GM19463 (cell line): ENCODE results near the gene WDR89.
A peak's percentile ranks its signal among the peaks of the same experiment; 100 is the strongest.
"Not testable (repeated sequence)": the region's sequence is repeated elsewhere in the genome, so short reads cannot be mapped to it uniquely, and the experiment has no call there.

Experiments
- ATAC-seq: cut with Tn5 transposase; IDR thresholded peaks from one replicate; pipeline ENCODE4 v1.9.1; 2021; ENCODE audit warnings: mild to moderate bottlenecking, moderate library complexity; ENCODE audit not compliant: unreplicated experiment

WDR89 gene

GRCh38 chr14:63654346-63654745 lies 12.7 kb upstream of the WDR89 start:
- no peak for ATAC-seq

DNA sequence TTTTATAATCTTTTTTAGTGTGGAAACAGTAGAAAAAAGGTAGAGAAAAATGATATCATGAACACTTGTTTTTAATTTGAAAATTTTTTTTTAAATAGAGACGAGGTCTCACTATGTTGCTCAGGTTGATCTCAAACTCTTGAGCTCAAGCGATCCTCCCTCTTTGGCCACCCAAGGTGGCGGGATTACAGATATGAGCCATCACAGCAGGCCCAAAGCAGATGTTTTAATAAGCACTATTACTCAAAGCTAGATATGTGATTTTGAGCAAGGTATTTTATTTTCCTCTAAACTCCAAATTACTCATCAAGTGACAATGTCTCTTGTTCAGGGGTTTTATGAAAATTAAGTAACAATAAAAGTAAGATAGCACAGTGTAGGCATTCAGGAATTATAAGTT lies 10.7 kb upstream of the WDR89 start:
- ATAC-seq = no peak

GRCh38 chr14:63650256-63650952 lies 8.7 kb upstream of the WDR89 start:
- ATAC-seq = peak; percentile 76

DNA sequence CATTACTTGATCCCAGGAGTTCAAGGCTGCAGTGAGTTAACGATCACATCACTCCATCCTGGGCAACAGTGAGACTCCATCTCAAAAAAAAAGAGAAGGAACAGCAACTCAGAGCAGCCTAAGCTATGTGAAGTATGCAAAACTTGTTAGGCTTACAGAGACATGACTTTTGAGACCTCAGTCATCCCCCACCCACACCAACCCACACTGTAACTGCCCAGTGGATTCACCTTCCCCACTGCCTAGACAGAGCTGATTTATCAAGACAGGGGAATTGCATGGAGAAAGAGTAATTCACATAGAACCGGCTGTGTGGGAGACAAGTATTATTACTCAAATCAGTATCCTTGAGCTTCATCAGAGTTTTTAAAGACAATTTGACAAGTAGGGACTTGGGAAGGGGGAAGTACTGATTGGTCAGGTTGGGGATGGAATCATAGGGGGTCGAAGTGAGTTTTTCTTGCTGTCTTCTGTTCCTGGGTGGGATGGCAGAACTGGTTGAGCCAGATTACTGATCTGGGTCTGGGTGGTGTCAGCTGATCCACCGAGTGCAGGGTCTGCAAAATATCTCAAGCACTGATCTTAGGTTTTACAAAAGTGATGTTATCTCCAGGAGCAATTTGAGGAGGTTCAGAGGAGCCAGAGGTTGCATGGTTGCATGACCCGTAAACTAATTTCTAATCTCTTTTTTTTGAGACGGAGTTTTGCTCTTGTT lies 6.2 kb upstream of the WDR89 start:
- ATAC-seq = no peak

DNA sequence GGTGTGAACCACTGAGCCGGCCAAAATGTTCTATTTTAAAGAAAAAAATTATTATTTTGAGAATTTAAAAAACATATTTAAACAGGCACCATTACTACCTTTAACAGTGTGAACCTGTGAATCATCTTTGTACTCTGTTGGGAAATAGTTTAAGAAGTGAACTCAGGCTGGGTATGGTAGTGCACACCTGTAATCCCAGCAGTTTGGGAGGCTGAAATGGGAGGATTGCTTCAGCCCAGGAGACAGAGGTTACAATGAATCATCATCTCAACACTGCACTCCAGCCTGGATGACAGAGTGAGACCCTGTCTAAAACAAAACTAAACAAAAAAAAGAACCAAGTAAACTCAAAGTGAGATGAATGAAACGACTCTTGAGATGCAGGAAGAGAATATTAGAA lies 3.1 kb upstream of the WDR89 start:
- no peak for ATAC-seq

DNA sequence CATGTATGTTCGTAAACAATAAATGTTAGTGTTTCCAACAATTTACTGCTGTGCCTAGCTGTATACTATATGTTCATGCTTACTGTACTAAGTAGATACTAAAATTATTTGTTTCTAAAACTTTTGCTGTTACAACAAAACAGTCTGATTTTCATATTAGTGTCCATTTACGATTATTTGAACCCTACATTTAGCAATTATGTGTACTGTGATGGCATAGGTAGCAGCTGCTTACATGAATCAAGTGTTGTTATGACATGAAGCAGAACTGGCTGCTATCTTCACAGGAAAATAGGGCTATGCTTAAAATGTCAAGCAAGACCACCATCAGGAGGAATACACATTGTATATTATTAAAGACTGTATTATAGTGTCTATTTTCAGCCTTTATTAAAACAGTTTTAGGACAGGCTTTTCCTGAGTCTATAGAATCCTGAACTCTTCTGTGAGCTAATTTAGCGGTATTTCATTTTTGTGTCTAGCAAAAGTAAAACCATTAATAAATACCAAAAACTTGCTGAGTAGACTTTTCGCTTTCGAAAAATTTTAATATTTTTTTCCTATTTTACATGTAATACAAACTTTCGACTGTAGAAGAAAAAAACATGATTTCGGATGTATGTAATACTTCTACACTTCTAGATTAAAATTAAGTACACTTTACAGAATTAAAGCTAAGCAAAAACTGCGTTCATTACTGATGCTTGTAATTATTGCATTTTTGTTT lies 1.1 kb upstream of the WDR89 start:
- no peak for ATAC-seq

- peak; percentile 54 for ATAC-seq
Observed at GRCh38 chr14:63642229-63642611, 549 bp upstream of the WDR89 start.

DNA sequence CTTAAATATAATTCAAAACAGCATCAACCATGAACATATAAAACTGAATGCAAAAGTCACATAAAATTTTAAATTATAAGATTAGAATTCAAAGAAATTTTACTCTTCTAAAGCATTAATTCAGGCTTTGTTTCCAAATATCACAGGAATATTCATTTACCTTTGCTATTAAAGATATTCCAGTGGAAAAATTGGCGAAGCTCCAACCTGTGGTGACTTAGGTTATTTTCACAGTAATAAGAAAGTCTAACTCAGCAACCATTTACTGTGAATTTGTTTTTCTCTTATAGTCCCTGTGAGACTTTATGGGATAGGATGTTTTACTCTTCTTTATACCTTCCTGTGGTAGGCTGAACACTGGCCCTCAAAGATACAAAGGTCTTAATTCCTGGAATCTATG lies 3.2 kb downstream of the WDR89 start:
- no peak for ATAC-seq

- ATAC-seq = not testable (repeated sequence)
Observed at GRCh38 chr14:63636094-63636635, 5.5 kb downstream of the WDR89 start.

DNA sequence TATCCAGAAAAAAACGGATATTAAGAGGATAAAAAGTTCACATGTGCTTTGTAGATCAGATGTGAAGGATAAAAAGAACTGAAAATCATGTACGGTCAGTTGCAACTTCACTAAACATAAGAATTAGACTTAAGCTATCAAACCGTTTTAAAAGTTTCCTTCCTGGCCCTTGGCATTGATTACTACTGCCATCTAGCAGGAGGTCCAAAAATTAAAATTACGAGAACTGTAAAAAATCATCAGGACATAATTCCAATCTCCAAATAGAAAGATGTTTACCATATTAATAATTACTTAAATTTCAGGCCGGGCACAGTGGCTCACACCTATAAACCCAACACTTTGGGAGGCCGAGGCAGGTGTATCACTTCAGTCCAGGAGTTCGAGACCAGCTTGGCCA lies 7.9 kb downstream of the WDR89 start:
- ATAC-seq = no peak

GRCh38 chr14:63632932-63633514 lies 8.6 kb downstream of the WDR89 start:
- ATAC-seq = no peak

DNA sequence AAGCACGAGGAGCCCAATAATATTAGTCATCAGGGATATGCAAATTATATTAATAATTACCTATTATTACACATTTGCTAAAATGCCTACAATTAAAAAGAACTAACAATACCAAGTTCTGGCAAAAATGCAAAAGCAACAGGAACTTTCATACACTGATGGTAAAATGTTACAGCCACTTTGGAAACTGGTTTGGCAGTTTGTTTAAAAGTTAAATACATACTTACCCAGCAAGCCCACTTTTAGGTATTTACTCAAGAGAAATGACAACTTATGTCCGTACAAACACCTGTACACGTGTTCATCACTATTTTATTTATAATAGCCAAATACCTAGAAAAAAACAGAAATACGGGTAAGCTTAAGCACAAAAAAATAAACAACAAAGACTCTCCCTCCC lies 17.0 kb downstream of the WDR89 start:
- ATAC-seq = no peak

DNA sequence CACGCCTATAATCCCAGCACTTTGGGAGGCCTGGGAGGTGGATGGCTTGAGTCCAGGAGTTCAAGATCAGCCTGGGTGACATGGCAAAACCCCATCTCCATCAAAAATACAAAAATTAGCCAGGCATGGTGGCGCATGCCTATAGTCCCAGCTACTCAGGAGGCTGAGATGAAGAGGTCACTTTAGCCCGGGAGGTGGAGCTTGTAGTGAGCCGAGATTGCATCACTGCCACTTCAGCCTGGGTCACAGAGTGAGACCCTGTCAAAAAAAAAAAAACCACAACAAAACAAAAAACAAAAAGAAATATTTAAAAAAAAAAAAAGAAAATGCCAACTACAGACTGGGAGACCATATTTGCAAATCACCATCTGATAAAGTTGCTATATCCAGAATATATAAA lies 17.5 kb downstream of the WDR89 start:
- no peak for ATAC-seq

DNA sequence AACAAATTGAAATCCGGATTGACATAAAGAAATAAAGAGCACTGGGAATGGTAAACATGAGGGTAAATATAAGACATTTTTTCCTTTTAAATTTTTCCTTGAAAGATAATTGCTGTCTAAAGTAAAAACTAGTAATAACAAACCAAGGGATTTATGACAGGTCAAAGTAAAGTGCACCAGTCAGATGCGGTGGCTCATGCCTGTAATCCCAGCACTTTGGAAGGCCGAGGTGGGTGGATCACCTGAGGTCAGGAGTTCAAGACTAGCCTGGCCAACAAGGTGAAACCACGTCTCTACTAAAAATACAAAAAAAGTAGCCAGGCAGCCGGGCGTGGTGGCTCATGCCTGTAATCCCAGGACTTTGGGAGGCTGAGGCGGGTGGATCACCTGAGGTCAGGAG lies 19.7 kb downstream of the WDR89 start:
- ATAC-seq = not testable (repeated sequence)

GRCh38 chr14:63616015-63616414 lies 25.7 kb downstream of the WDR89 start:
- ATAC-seq = no peak

DNA sequence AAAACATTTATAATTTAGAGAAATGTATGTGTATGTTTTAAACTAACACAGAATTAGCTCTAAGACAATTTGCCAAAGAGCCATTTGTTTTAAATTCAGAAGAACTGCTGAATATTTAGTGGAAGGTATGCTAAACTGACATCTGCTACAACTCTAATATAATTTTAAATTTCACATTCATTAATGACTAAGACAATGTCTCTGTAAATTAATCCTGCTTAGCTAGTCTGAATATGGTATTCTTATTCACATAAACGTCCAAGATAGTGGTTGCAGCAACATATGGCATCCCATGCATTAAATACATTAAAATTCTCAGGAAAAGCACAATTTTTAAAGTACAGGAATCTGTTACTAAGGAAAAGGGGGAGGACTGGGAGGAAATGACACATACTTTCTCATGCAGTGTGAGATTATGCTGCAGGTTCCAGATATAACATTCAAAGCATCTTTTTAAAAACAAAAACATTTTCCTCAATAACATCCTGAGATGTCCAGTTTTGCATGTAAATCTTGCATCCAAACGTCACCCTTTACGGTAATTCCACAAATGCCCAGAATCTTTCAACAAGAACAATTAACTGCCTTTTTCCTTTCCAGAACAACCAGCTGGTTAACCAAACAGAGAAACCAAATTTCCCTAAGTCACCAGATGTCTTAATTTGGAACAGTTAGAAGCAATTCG lies 26.9 kb downstream of the WDR89 start:
- no peak for ATAC-seq

- no peak for ATAC-seq
Observed at GRCh38 chr14:63611078-63611477, 30.6 kb downstream of the WDR89 start.

- ATAC-seq = no peak
Observed at GRCh38 chr14:63605041-63605532, 36.6 kb downstream of the WDR89 start.

DNA sequence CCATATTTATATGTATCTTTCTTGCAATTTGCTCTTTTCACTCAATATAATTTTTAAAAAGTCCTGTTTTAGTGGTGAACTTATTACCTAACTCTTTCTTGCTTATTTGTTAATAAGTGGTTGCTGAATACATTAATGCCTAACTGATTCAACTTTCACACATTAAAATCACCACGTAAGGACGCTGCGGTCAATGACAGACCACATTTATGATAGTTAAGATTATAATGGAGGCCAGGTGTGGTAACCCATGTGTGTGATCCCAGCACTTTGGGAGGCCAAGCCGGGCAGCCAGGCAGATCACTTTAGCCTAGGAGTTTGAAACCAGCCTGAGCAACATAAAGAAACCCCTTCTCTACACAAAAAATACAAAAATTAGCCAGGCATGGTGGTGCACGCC lies 37.0 kb downstream of the WDR89 start:
- ATAC-seq = no peak

DNA sequence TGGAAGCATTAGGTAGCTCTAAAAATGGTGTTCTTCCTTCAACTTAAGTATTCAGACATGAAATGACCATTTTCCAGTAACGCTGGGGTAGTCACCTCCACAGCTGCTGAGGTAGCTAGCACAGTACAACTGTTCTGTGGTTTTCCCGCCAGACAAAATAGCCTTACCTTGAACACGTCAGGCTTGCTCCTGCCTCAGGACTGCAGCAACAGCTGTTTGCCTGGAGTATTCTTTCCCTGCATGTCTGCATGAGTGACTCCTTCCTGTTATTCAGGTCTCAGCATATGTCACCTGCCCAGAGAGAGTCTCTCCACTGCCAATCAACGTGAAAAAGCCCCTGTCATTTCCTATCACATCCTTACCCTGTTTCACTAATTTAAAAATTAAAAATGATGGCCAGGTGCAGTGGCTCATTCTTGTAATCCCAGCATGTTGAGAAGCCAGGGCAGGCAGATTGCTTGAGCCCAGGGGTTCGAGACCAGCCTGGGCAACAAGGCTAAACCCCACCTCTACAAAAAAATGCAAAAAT lies 37.9 kb downstream of the WDR89 start:
- ATAC-seq = no peak
